Measurements from ENCODE around the gene TSEN54.

The TSEN54 gene

DNA sequence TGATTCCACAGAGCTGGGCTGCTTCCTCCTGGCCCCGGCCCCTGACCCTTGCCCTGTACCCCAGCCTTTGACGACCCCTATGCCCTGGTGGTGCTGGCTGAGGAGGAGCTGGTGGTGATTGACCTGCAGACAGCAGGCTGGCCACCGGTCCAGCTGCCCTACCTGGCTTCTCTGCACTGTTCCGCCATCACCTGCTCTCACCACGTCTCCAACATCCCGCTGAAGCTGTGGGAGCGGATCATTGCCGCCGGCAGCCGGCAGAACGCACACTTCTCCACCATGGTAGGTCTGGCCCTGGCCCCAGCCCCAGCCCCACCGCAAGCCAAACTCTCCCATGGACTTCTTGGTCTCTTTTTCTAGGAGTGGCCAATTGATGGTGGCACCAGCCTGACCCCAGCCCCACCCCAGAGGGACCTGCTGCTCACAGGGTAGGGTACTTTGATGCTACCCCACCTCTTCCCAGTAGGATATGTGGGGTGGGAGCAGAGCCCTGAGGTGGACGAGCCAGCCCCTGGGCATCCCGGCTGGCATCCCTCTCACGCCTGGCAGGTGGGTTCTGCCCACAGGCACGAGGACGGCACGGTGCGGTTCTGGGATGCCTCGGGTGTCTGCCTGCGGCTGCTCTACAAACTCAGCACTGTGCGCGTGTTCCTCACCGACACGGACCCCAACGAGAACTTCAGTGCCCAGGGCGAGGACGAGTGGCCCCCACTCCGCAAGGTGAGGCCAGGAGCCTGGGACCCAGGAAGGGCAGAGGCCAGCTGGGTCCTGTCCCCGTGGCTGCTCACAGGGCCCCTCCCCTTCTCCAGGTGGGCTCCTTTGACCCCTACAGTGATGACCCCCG lies 52.3 kb downstream of the TSEN54 start:
- DNase-seq = no peak

DNA sequence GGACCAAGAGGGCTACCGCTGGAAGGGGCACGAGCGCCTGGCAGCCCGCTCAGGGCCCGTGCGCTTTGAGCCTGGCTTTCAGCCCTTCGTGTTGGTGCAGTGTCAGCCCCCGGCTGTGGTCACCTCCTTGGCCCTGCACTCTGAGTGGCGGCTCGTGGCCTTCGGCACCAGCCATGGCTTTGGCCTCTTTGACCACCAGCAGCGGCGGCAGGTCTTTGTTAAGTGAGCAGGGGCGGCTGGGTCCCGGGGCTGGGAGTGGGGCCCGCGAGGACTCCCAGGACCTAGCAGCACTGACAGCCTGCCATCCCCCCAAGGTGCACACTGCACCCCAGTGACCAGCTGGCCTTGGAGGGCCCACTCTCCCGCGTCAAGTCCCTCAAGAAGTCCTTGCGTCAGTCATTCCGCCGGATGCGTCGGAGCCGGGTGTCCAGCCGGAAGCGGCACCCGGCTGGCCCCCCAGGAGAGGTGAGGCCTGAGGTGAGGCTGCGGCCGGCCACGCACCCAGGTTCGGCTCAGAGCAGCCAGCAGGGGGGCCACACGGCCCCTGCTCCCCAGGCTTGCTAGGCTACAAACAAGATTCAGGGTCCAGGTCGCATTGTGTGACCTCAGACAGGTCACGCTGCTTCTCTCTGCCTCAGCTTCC lies 53.8 kb downstream of the TSEN54 start:
- DNase-seq = no peak

DNA sequence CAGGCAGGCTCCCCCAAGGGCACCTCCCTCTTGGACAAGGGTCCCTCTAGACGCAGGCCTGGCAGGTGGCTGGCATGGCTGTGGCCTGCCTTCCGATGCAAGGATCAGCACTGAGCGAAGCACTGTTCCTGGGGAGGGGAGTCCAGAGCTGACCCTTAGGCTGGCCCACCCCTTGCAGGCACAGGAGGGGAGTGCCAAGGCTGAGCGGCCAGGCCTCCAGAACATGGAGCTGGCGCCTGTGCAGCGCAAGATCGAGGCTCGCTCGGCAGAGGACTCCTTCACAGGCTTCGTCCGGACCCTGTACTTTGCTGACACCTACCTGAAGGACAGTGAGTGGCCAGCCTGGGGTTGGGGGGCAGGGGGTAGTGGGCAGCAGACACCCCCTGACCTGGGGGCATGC lies 54.4 kb downstream of the TSEN54 start:
- no peak for DNase-seq

DNA sequence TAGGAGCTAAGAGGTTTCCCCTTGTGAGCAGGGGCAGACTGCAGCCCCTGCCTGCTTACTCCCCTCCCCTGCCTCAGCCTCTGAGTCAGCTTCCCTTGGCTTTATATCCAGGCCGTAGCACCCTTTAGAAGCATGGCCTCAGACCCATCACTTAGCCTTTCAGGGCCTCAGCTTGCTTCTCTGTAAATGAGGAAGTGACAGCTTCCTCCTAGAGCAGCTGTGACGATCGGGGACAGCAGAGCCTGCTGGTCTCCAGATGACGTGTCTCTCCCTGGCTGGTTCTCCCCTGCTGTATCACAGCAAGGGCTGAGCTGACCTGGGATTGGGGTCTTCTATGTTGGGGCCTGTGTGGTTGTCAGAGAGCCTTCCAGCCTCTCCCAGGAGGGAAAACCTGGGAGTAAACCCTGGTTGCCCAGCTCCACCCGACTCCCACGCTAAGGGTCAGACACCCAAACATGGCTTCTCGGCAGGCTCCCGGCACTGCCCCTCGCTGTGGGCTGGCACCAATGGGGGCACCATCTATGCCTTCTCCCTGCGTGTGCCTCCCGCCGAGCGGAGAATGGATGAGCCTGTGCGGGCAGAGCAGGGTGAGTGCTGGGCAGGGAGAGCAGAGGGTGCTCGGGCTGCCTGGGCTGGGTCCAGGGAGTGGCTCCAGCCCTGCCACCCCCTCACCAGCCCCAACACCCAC lies 55.0 kb downstream of the TSEN54 start:
- DNase-seq = no peak

DNA sequence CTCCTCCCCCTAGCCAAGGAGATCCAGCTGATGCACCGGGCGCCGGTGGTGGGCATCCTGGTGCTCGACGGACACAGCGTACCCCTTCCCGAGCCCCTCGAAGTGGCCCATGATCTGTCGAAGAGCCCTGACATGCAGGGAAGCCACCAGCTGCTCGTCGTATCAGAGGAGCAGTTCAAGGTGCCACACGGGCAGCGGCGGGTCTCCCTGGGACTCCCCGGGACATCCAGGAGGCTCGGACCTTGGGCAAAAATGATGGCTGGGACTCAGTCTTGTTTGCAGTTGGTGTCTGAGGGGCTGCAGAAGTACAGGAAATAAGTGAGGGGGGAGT lies 55.5 kb downstream of the TSEN54 start:
- DNase-seq = no peak

DNA sequence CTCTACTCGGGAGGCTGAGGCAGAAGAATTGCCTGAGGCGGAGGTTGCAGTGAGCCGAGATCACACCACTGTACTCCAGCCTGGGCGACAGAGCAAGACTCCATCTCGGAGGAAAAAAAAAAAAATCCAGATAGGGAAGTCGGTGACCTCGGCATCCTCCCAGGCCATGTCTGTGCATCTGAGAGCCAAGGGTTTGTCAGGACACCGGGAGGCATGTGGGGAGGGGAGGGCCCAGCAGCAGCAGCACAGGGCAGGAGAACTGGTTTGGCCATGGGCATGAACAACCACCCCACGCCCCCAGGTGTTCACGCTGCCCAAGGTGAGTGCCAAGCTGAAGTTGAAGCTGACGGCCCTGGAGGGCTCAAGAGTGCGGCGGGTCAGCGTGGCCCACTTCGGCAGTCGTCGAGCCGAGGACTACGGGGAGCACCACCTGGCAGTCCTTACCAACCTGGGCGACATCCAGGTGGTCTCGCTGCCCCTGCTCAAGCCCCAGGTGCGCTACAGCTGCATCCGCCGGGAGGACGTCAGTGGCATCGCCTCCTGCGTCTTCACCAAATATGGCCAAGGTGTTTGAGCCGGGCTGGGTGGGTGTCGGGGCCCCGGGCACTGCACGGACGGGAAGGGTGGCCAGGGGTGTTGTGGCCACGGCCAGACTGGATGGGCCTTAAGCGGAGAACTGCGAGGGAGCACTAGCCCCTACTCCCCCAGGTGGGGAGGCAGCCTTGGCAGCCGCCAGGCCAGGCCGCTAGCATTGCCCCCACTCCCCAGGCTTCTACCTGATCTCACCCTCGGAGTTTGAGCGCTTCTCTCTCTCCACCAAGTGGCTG lies 56.6 kb downstream of the TSEN54 start:
- no peak for DNase-seq

DNA sequence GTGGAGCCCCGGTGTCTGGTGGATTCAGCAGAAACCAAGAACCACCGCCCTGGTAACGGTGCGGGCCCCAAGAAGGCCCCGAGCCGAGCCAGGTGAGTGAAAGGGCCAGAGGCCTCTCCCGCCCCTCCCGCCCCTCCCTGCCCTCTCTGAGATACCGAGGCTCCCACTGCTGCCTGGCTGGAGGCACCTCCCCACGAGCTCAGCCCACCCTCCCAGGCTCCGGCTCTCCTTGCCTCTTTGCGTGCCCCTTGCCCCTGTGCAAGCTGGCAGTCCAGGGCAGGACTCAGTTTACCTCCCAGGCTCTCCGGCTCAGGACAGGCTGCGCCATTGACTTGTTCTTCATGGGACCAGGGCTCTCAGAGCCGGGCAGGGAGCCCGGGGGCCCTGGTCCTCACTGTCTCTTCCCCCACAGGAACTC lies 57.2 kb downstream of the TSEN54 start:
- DNase-seq = no peak

DNA sequence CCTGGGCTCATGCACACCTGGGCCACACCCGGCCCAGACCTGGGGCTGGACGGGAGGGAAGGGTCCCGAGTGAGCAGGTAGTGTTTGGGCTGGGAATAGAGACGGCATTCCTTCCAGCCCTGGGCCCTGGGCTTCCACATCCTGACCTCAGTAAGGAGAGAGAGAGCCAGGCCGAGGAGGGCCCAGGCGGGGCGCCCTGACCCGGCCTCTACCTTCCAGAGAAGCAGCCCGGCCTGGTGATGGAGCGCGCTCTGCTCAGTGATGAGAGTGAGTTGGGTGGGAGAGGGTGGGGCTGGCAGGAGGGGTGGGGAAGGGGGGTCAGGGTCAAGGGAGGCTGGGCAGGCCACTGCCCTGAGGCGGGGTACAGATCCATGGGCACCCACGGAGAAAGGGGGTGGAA lies 57.7 kb downstream of the TSEN54 start:
- no peak for DNase-seq

All from activated effector memory CD4-positive, alpha-beta T cell treated with anti-CD3 and anti-CD28 coated beads, Interleukin-2, amount 50 U/mL, for 16 hours (primary cell).